Measurements from ENCODE around the gene VASP.
"Not testable (repeated sequence)": the region's sequence is repeated elsewhere in the genome, so short reads cannot be mapped to it uniquely, and the experiment has no call there.

Gene VASP

GRCh38 chr19:45497791-45498190 is 9.5 kb upstream of the VASP start:
- no peak for DNase-seq

GRCh38 chr19:45498411-45499195 is 8.7 kb upstream of the VASP start, which contains the start of gene PPM1N:
PPM1N (plus strand) TSS chr19:45498443; CDS start chr19:45498473, 30 bp downstream.
- no peak for DNase-seq

- DNase-seq, result peak in 1 of 2 experiments; percentile 30
These were observed 7.8 kb upstream of the VASP start for GRCh38 chr19:45499196-45500180.

- no peak for DNase-seq
These were observed 6.2 kb upstream of the VASP start for GRCh38 chr19:45500918-45501729.

GRCh38 chr19:45501730-45502014 is 5.6 kb upstream of the VASP start:
- no peak for DNase-seq

- no peak for DNase-seq
These were observed 5.2 kb upstream of the VASP start for GRCh38 chr19:45502111-45502510.

- no peak for DNase-seq
These were observed 3.4 kb upstream of the VASP start for GRCh38 chr19:45503909-45504308.

- no peak for DNase-seq
These were observed 1.9 kb upstream of the VASP start for GRCh38 chr19:45505151-45505995.

- DNase-seq, result no peak
These were observed 1.4 kb upstream of the VASP start for GRCh38 chr19:45505996-45506245.

- peak; percentile 77 to 93 for DNase-seq
These were observed 862 bp upstream of the VASP start for GRCh38 chr19:45506246-45506988.

- no peak for DNase-seq
These were observed 665 bp downstream of the VASP start for GRCh38 chr19:45507872-45508416.

- DNase-seq, result peak; percentile 32 to 63
These were observed 1.2 kb downstream of the VASP start for GRCh38 chr19:45508417-45508860.

GRCh38 chr19:45508861-45509691 is 1.8 kb downstream of the VASP start:
- DNase-seq, result peak; percentile 13 to 60

- DNase-seq, result no peak
These were observed 2.4 kb downstream of the VASP start for GRCh38 chr19:45509692-45510015.

GRCh38 chr19:45510352-45510751 is 3.1 kb downstream of the VASP start:
- DNase-seq, result not testable (repeated sequence)

GRCh38 chr19:45511074-45511473 is 3.8 kb downstream of the VASP start:
- no peak for DNase-seq

- DNase-seq, result no peak
These were observed 5.7 kb downstream of the VASP start for GRCh38 chr19:45512881-45513483.

- DNase-seq, result no peak
These were observed 7.2 kb downstream of the VASP start for GRCh38 chr19:45514376-45515051.

- no peak for DNase-seq
These were observed 7.9 kb downstream of the VASP start for GRCh38 chr19:45515081-45515624.
